ENCODE data around the gene ARF1.

Gene ARF1

DNA sequence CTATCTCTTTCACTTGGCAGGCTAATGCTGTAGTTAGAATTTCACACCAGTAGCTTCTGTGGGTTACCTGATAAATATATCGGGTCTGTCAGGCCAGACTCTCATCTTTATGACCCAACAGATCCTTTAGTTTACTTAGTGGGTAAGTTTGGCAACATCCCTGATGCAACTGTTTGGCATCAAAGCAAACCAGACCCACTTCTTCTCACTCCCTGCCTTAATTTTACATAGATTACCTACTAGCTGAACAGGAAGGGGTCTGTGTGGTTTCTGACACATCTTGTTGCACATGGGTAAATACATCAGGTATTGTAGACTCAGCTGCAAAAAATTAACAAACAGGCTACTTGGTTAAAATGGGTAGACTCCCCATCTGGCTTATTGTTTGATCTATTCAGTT, 54.4 kb downstream of the ARF1 start:
- TF ChIP-seq, protein P1, sequence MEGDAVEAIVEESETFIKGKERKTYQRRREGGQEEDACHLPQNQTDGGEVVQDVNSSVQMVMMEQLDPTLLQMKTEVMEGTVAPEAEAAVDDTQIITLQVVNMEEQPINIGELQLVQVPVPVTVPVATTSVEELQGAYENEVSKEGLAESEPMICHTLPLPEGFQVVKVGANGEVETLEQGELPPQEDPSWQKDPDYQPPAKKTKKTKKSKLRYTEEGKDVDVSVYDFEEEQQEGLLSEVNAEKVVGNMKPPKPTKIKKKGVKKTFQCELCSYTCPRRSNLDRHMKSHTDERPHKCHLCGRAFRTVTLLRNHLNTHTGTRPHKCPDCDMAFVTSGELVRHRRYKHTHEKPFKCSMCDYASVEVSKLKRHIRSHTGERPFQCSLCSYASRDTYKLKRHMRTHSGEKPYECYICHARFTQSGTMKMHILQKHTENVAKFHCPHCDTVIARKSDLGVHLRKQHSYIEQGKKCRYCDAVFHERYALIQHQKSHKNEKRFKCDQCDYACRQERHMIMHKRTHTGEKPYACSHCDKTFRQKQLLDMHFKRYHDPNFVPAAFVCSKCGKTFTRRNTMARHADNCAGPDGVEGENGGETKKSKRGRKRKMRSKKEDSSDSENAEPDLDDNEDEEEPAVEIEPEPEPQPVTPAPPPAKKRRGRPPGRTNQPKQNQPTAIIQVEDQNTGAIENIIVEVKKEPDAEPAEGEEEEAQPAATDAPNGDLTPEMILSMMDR (conservative IDR thresholded peaks at IDR 0.05; ENCODE audit: low read depth, low read length), result no peak
- H3K4me3 ChIP-seq (ENCODE audit: low read length), result no peak overlapping the region
- DNase-seq (ENCODE audit: low read depth), result no peak

DNA sequence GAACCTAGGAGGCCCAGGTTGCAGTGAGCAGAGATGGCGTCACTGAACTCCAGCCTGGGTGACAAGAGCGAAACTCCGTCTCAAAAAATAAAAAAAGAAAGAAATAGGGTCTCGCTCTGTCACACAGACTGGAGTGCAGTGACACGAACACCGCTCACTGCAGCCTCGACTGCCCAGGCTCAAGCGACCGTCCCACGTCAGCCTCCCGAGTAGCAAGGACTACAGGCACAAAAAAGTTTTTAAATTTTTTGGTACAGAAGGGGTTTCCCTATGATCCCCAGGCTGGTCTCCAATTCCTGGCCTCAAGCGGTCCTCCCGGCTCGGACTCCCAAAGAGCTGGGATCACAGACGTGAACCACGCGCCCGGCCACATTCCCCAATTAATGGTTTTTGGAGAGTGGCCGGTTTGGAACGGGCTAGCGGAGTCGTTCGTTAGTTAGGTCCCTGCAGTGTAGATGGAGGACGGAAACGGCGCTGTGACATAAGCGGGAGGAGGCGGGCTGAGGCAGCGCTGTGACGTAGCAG, 57.0 kb downstream of the ARF1 start:
- TF ChIP-seq, protein P1 (conservative IDR thresholded peaks at IDR 0.05; ENCODE audit: low read depth, low read length), result no peak
- H3K4me3 ChIP-seq (ENCODE audit: low read length), result peak overlapping the region; percentile 66
- DNase-seq (ENCODE audit: low read depth), result no peak

DNA sequence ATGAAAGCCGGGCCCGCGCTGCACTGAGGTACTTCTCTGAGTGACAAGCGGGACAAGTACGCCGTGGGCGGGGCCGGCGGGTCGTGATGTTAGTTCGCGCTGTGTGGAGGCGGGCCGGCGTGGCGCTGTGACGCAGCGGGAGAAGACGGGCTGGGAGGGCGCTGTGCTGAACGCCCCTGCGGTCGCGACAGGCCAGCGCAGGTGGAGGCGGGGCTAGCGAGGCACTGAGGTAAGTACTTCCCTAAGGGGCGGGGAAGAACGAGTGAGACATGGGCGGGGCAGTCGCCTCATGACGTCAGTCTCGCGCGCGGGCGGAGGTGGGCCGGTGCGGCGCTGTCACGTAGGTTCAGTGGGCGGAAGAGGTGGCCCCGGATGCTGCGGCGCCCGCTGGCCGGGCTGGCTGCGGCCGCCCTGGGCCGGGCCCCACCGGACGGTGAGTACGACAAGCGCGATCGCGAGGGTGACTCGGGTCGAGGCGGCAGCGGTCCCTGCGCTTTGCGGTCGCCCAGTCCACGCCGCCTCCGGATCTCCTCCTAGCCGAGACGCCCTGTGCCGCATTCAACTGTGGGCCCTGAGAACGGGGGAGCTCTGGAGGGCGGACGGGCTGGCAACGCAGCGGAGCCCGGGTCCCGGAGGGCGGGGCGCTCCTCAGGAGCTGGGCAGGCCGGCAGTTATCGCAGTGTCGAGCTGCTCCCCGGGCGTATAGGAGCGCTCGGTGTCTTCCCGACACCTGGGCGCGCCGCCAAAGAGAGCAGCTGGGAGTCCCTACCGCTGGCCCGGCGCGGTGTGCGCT, 57.6 kb downstream of the ARF1 start, which contains the start of gene GUK1:
TSS of gene GUK1 (plus strand) at position 349 of the 793 bp plus-strand sequence. CDS start at position 373, 24 bp downstream.
- TF ChIP-seq, protein P1 (conservative IDR thresholded peaks at IDR 0.05; ENCODE audit: low read depth, low read length), result peak; percentile 10
- peak; percentile 98 for DNase-seq (ENCODE audit: low read depth)
- peak within 1 kb of the TSS; percentile 87 for H3K4me3 ChIP-seq (ENCODE audit: low read length)

DNA sequence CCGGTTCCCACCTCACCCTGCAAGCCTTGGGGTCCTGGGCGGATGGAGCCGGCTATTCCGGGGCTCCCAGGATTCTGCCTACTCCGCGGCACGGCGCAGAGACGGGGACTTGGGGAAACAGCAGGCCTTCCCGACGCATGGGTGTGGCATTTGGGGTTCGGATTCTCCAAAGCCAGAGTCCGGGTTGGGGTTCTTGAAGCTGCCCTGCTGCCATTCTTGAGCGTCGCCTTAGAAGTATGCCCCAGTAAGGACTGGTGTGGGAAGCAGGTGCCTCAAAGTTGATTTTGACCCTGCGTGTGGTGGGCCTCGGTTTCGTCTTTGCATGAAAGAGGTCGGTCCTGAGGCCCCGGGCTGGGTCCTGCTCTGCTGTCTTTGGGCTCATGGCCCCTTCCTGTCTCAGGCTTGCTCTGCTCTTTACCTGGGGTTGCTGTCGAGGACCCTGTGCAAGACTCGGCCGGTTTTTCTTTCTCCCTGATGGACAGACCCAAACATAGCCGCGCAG, 58.3 kb downstream of the ARF1 start:
- H3K4me3 ChIP-seq (ENCODE audit: low read length), result peak overlapping the region; percentile 87
- TF ChIP-seq, protein P1 (conservative IDR thresholded peaks at IDR 0.05; ENCODE audit: low read depth, low read length), result no peak
- no peak for DNase-seq (ENCODE audit: low read depth)

DNA sequence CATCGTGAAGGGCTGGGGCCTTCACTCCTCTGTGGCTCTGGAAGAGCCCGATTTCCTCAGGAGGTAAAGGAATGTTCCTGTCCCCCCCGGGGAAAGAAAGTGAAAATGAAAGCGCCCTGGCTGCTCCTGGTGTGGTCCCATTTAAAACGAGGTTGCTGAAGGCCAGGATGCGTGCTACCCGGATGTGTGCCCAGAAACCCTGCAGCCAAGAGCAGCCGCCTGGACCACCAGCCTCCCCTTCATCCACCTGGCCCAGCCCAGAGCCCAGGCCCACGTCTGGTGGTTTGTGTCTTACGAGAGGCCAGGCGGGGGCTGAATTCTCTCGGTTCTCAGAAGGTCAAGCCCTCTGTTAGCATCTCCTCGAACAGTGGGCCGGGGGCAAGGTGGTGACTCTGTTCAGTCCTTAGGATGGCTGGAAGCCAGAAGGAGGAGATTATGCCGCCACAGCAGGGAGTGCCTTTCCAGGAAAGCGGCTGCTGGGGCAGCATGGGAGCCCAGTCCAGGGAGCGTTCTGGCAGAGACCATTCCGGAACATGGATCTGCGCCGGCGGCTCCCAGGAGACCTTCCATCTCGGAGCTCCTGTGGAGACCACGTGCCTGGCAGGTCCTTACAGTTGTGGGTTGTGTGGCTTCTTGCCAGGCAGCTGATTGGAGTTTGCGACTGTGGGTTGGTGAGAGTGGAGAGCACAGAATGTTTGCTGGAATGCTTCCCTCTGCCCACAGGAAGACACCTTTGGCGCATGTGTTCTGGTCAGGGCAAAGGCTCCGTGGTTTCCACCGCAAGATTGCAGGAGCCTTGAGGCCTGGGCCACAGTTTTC, 58.9 kb downstream of the ARF1 start:
- TF ChIP-seq, protein P1 (conservative IDR thresholded peaks at IDR 0.05; ENCODE audit: low read depth, low read length), result no peak
- no peak for DNase-seq (ENCODE audit: low read depth)
- H3K4me3 ChIP-seq (ENCODE audit: low read length), result peak overlapping the region; percentile 87

DNA sequence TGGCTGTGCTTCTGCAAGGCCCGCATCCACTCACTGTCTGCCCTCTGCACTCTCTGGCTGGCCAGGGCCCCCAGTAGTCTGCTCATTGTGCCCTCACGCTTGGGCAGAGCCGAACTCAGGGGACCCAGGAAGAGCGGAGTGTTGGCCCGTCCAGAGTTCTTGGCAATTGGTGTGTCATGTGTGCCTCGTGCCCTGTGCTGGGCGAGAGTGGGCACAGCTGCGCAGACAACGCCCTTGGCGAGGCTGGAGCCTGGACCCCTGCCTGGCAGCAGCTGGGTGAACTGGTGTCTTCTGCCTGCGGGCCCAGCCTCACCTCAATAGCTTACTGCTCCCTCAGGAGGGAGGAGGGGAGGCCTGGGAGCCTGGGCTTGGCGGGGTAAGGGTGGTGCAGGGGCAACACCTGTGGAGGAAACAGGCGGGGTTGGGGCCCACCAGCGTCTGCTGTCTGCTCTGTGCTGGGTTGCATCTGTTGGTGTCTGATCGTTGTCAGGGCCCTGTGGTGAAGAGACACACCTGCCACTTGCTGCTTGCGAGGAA, 59.7 kb downstream of the ARF1 start:
- DNase-seq (ENCODE audit: low read depth), result no peak
- H3K4me3 ChIP-seq (ENCODE audit: low read length), result peak overlapping the region; percentile 87
- TF ChIP-seq, protein P1 (conservative IDR thresholded peaks at IDR 0.05; ENCODE audit: low read depth, low read length), result no peak
